ENCODE data around the gene FCRL4.

FCRL4 gene

GRCh38 chr1:157597959-157598667 is at the start of gene FCRL4:
Gene FCRL4 (minus strand): TSS chr1:157598085. CDS start chr1:157597944, 141 bp downstream.
- no peak for DNase-seq (ENCODE audit: low read depth in 2 of 2)

DNA sequence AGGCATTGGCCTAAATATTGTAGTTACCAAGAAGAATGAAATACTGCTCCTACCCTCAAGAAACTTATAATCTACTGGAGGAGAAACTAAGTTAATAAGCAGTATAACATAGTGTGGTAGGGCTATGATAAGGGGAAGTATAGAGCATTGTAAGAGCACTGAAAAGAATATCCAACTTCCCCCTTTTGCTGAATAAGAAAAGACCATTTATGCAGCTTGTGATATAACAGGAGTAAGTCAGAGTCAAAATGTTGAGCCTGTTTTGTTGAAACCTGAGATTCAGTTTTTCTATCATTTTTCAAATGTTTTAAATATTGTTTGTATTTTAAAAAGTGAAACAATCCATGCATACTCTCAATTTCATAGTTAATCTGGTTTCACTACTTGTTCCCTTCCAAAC is 48.3 kb upstream of the FCRL4 start:
- DNase-seq (ENCODE audit: low read depth in 2 of 2), result no peak

GRCh38 chr1:157641177-157641576 is 43.3 kb upstream of the FCRL4 start:
- DNase-seq (ENCODE audit: low read depth in 2 of 2), result no peak

GRCh38 chr1:157639800-157640199 is 41.9 kb upstream of the FCRL4 start:
- DNase-seq (ENCODE audit: low read depth in 2 of 2), result no peak

- no peak for DNase-seq (ENCODE audit: low read depth in 2 of 2)
Observed at GRCh38 chr1:157628773-157629172, 30.9 kb upstream of the FCRL4 start.

DNA sequence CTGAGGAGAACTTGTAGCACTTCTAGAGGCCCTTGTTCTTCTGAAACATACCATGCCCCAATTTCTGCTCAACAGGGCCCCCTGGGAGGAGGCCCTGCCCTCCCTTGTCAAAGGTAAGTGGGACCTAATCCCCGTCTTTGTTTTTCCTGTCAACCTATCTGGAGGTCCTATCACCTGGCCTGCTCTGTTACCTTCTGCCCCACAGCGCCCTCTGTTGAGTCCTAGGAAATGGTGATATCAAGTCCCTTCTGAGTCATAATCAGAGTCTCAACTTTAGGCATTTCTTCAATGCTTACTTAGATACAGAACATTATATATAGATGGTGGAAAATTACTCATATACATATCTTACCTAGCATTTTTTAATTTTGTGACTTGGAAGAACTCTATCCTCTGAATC is 28.2 kb upstream of the FCRL4 start:
- peak in 1 of 2 donors; percentile 10 for DNase-seq (ENCODE audit: low read depth in 2 of 2)

DNA sequence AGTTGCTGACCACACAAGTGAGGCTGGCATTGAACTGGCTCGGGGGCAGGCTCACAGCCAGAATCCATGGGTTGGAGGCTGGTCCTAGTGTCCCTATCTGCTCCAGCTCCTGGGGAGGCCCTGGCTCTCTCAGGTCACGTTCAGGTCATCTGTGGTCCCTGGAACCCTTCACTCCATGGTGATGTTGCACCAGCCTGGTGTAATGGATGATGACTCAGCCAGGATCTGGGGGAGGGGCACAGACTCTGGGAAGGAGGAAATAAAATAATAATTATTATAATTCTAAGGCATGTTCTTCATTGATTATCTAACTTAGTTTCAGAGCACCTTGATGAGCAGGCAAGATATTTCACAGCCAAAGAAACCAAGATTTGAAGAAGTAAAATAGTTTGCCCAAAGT is 26.6 kb upstream of the FCRL4 start:
- DNase-seq (ENCODE audit: low read depth in 2 of 2), result no peak

GRCh38 chr1:157622471-157622870 is 24.6 kb upstream of the FCRL4 start:
- no peak for DNase-seq (ENCODE audit: low read depth in 2 of 2)

- no peak for DNase-seq (ENCODE audit: low read depth in 2 of 2)
Observed at GRCh38 chr1:157618190-157618589, 20.3 kb upstream of the FCRL4 start.

DNA sequence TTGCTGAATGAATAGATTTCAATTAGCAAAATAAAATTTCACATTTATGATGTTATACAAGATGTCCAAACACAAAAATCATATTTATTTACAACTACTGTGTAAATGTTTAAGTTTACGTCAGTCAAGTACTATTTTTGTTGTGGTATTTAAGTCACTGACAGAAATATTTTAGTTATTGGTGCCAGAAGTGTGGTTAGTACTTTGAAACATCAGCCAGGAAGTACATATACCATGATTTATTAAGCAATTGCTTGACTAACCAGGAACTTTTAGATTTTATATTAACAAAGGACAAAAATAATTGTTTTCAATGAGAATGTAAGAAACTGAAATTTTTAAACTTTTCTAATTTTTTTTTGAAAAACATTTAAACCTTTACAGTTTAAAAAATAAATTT is 2.4 kb upstream of the FCRL4 start:
- DNase-seq (ENCODE audit: low read depth in 2 of 2), result no peak

GRCh38 chr1:157596384-157596783 is 1.5 kb downstream of the FCRL4 start:
- no peak for DNase-seq (ENCODE audit: low read depth in 2 of 2)

- DNase-seq (ENCODE audit: low read depth in 2 of 2), result no peak
Observed at GRCh38 chr1:157595356-157595755, 2.5 kb downstream of the FCRL4 start.

- no peak for DNase-seq (ENCODE audit: low read depth in 2 of 2)
Observed at GRCh38 chr1:157585984-157586383, 11.9 kb downstream of the FCRL4 start.

DNA sequence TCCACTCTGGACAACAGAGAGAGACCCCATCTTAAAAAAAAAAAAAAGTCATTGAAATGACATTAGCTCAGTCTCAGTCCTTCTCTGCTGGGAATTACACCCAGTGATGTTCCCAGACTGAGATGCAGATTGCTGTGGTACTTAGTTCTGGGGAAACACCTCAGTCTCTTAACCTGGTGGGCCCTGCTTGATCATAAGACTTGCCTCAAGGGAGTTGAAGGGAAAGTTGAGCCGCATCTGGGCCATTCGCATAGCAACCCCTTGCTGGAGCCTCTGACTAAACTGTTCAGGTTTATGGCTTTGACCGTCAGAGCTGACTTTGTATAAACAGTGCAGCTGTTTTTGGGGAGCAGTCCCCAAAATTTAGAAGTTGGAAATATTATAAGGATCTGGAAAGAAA is 13.4 kb downstream of the FCRL4 start:
- DNase-seq (ENCODE audit: low read depth in 2 of 2), result no peak

DNA sequence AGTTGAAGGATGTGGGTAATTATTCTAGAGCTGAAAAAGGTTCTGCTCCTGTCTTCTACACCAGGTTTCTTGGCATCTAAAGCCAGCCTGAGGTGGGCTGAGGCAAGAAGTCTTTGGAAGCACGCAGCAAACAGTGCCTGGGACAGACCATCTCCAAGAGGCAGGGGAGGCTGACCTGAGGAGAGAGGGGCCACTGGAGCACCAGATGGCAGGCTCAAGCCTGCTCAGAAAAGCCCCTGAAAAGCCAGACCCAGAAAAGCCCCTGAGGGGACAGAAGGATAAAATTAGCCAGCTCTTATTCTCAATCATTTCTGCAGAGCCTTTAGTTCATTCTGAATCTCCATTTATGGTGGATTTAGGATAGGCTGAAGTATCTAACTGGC is 17.1 kb downstream of the FCRL4 start:
- no peak for DNase-seq (ENCODE audit: low read depth in 2 of 2)

DNA sequence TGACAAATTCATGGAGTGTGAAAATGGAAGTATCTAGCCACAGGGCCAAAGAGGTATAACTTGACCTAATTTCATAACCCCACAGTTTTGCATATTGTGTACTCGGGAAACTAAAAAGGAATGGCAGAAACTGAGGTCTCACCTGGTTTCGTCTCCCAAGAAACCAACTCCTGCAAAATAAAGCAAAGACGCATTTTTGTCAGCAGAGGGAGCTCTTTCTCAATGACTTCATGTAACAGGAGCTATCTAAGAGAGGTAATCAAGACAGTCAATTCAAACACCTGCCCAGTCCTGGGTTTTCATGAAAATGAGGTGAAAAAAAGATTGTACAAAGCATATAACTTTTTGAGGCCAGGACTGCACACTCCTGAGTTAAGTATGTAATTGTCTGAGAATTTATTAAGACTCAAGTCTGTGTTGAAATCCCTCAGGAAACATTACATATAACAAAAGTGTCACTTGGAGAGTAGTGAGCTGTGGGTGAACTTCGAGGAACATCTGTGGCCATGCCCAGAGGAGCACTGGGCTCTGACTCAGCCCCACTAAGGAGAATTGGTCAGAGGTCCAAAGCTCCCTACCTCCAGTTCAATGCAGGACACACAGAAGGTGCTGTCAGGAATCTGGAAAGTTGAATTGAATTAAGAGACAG is 17.6 kb downstream of the FCRL4 start:
- no peak for DNase-seq (ENCODE audit: low read depth in 2 of 2)

DNA sequence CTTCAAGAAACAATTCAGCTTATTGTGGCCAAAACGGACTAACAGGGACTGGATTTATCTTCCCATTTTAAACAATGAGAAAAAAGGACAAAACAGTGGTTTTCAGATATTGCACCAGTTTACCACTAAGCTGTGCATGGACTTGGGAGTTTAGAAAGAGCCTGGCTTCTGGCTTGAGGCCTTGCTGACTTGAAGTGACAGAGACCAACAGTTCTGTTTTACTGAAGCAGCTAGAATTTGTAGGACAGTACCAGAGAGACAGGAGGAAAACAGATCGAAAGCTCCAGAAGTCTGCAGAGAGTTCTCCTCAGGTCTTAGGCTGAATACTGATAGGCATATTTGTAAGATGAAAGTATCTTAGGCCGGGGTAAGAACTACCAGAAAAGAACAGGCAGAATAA is 20.5 kb downstream of the FCRL4 start:
- DNase-seq (ENCODE audit: low read depth in 2 of 2), result no peak

GRCh38 chr1:157575744-157576143 is 22.1 kb downstream of the FCRL4 start:
- DNase-seq (ENCODE audit: low read depth in 2 of 2), result no peak

DNA sequence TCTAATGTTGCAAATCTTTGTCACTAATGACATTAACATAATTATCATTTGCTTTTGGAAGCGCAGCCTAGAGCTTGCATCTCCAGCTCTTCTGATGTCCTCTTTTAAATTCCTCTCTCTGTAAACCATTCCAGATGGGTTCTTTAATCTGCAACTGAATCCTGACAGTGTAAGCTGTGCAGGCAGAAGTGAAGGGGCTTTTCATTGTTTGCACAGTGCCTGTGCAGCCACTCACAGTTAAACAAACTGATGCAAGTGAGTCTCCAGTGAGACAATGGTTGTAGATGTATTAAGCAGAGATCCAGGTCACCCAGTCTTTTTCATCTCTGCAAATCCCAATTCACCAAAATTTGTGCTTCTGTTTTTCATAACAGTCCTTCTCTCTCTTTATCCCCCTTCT is 23.0 kb downstream of the FCRL4 start:
- DNase-seq (ENCODE audit: low read depth in 2 of 2), result no peak

- no peak for DNase-seq (ENCODE audit: low read depth in 2 of 2)
Observed at GRCh38 chr1:157566484-157567300, 31.2 kb downstream of the FCRL4 start.

- no peak for DNase-seq (ENCODE audit: low read depth in 2 of 2)
Observed at GRCh38 chr1:157562515-157562914, 35.4 kb downstream of the FCRL4 start.

DNA sequence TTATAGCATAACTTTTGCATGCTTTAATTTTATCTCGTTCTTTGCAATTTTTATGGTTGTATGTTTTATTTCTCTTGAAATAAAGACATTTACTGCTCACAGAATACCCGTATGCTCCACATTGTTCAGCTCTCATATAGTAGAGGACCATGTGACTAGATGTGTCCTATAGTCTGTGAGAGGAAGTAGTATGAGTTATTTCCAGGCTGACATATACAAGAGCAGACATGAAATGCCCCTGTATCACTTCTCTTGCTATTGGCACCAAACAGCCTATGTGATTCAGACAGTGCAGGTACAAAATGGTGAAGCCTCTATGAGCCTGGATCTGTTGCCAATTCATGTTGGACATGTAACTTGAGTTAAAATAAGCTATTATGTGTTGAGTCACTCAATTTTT is 39.8 kb downstream of the FCRL4 start:
- DNase-seq (ENCODE audit: low read depth in 2 of 2), result no peak

Data from stimulated activated CD8-positive, alpha-beta memory T cell treated with anti-CD3 and anti-CD28 coated beads, Interleukin-2, amount 100 ng/mL, for 48 hours (primary cell).